GM12891 (cell line): ENCODE data around the gene TMC5. TPM values are rescaled to one million over a fixed set of nuclear protein-coding genes. Genes with fewer than 3 reads are reported as not detected.
"Not testable (repeated sequence)": the region's sequence is repeated elsewhere in the genome, so short reads cannot be mapped to it uniquely, and the experiment has no call there.

Experiments
- DNase-seq: peaks from one replicate; pipeline ENCODE4 v3.0.0; 2011; ENCODE audit warnings: low spot score; ENCODE audit not compliant: insufficient read length
- FAIRE-seq: peaks from 2 replicates; lab custom pipeline; 2011; peaks lifted over from hg19 to GRCh38; lab: Jason Lieb, UNC
- PAX5 ChIP-seq: IDR thresholded peaks from 2 replicates; pipeline ENCODE4 v1.6.1; 2011; ENCODE audit warnings: low read length, moderate library complexity, mild to moderate bottlenecking; ENCODE audit not compliant: insufficient read depth, severe bottlenecking
- POLR2A ChIP-seq: IDR thresholded peaks from 2 replicates; pipeline ENCODE4 v1.6.1; 2011; ENCODE audit warnings: low read depth, low read length, control low read depth
- POLR2AphosphoS5 ChIP-seq: IDR thresholded peaks from 2 replicates; pipeline ENCODE4 v1.6.1; 2011; ENCODE audit warnings: low read depth, low read length, control low read depth
- POU2F2 ChIP-seq: IDR thresholded peaks from 2 replicates; pipeline ENCODE4 v1.6.1; 2011; ENCODE audit warnings: low read depth, mild to moderate bottlenecking, control low read depth, low read length, moderate library complexity
- SPI1 ChIP-seq: IDR thresholded peaks from 2 replicates; pipeline ENCODE4 v1.6.1; 2011; ENCODE audit warnings: low read depth, low read length, control low read depth
- TAF1 ChIP-seq: IDR thresholded peaks from 2 replicates; pipeline ENCODE4 v1.6.1; 2011; ENCODE audit warnings: low read depth, low read length, control low read depth
- polyA plus RNA-seq: library from polyadenylated mRNA; unstranded; fragments of >200 nt; gene quantifications from one replicate; pipeline ENCODE4 v1.2.1, GENCODE V29; 2012; ENCODE audit warnings: low read depth, missing spikeins, inconsistent platforms; ENCODE audit not compliant: missing spikeins

Gene TMC5
- 0.04 TPM for polyA plus RNA-seq

GRCh38 chr16:19417640-19418039 lies at the start of gene TMC5:
TMC5 (plus strand) TSS chr16:19417883; CDS start chr16:19440039, 22,156 bp downstream.
- TF ChIP-seq POU2F2 (no peak), PAX5 (no peak), SPI1 (no peak), POLR2AphosphoS5 (no peak), POLR2A (no peak), TAF1 (no peak)
- DNase-seq (no peak), FAIRE-seq (no peak)

GRCh38 chr16:19372541-19372940 lies 45.1 kb upstream of the TMC5 start:
- not testable (repeated sequence) for FAIRE-seq, DNase-seq

- TF ChIP-seq POU2F2, result no peak
- no peak for FAIRE-seq
- DNase-seq, result no peak
These were observed 43.3 kb upstream of the TMC5 start for GRCh38 chr16:19374402-19374801.

GRCh38 chr16:19375561-19376158 lies 42.0 kb upstream of the TMC5 start:
- DNase-seq, result peak; percentile 42
- TF ChIP-seq TAF1 (no peak), SPI1 (no peak), PAX5 (no peak), POLR2A (no peak), POU2F2 (no peak), POLR2AphosphoS5 (no peak)
- FAIRE-seq, result peak; percentile 41

- TF ChIP-seq SPI1, result no peak
- TF ChIP-seq PAX5, result no peak
- TF ChIP-seq POLR2A, result no peak
- no peak for TF ChIP-seq POLR2AphosphoS5
- no peak for TF ChIP-seq POU2F2
- TF ChIP-seq TAF1, result no peak
- no peak for DNase-seq
- no peak for FAIRE-seq
These were observed 39.8 kb upstream of the TMC5 start for GRCh38 chr16:19377864-19378263.

GRCh38 chr16:19378511-19378910 lies 39.2 kb upstream of the TMC5 start:
- FAIRE-seq (no peak), DNase-seq (no peak)
- TF ChIP-seq TAF1, result no peak
- no peak for TF ChIP-seq POU2F2
- TF ChIP-seq PAX5, result no peak

- DNase-seq (no peak), FAIRE-seq (no peak)
- TF ChIP-seq TAF1, result no peak
- TF ChIP-seq POLR2AphosphoS5, result no peak
- TF ChIP-seq POLR2A, result no peak
- TF ChIP-seq SPI1, result no peak
- TF ChIP-seq PAX5, result no peak
- TF ChIP-seq POU2F2, result no peak
These were observed 37.8 kb upstream of the TMC5 start for GRCh38 chr16:19379838-19380237.

GRCh38 chr16:19380328-19380727 lies 37.4 kb upstream of the TMC5 start:
- TF ChIP-seq PAX5 (no peak), POLR2AphosphoS5 (no peak), SPI1 (no peak), POLR2A (no peak), TAF1 (no peak), POU2F2 (no peak)
- no peak for DNase-seq
- no peak for FAIRE-seq

- FAIRE-seq (no peak), DNase-seq (no peak)
- TF ChIP-seq PAX5 (no peak), SPI1 (no peak), POU2F2 (no peak), POLR2AphosphoS5 (no peak), TAF1 (no peak), POLR2A (no peak)
These were observed 35.4 kb upstream of the TMC5 start for GRCh38 chr16:19382084-19382801.

- FAIRE-seq, result no peak
- TF ChIP-seq PAX5 (no peak), TAF1 (no peak), POLR2AphosphoS5 (no peak), SPI1 (no peak), POU2F2 (no peak), POLR2A (no peak)
- DNase-seq, result no peak
These were observed 34.5 kb upstream of the TMC5 start for GRCh38 chr16:19382887-19383816.
